ENCODE results near the gene GLTP.

The GLTP gene

GRCh38 chr12:109842021-109842420 is 38.3 kb downstream of the GLTP start:
- DNase-seq (ENCODE audit: low read depth) = no peak

GRCh38 chr12:109841356-109841755 is 39.0 kb downstream of the GLTP start:
- no peak for DNase-seq (ENCODE audit: low read depth)

- DNase-seq (ENCODE audit: low read depth) = no peak
Measured at GRCh38 chr12:109840305-109841074, 39.9 kb downstream of the GLTP start.

GRCh38 chr12:109839444-109839843 is 40.9 kb downstream of the GLTP start:
- DNase-seq (ENCODE audit: low read depth) = no peak

GRCh38 chr12:109836916-109837315 is 43.4 kb downstream of the GLTP start:
- no peak for DNase-seq (ENCODE audit: low read depth)

- DNase-seq (ENCODE audit: low read depth) = no peak
Measured at GRCh38 chr12:109835827-109836226, 44.5 kb downstream of the GLTP start.

GRCh38 chr12:109833307-109834189 is 46.8 kb downstream of the GLTP start, which contains the start of gene TRPV4:
TSS of gene TRPV4 (minus strand) at chr12:109833398. CDS start at chr12:109814796, 18,602 bp downstream.
- peak; percentile 14 for DNase-seq (ENCODE audit: low read depth)

GRCh38 chr12:109832541-109833306 is 47.6 kb downstream of the GLTP start:
- DNase-seq (ENCODE audit: low read depth) = no peak

GRCh38 chr12:109831929-109832328 is 48.4 kb downstream of the GLTP start:
- DNase-seq (ENCODE audit: low read depth) = no peak

- no peak for DNase-seq (ENCODE audit: low read depth)
Measured at GRCh38 chr12:109831365-109831764, 49.0 kb downstream of the GLTP start.

- DNase-seq (ENCODE audit: low read depth) = no peak
Measured at GRCh38 chr12:109830718-109831117, 49.6 kb downstream of the GLTP start.

- no peak for DNase-seq (ENCODE audit: low read depth)
Measured at GRCh38 chr12:109830267-109830666, 50.1 kb downstream of the GLTP start.

GRCh38 chr12:109829667-109830066 is 50.7 kb downstream of the GLTP start:
- DNase-seq (ENCODE audit: low read depth) = no peak

- no peak for DNase-seq (ENCODE audit: low read depth)
Measured at GRCh38 chr12:109828754-109829511, 51.4 kb downstream of the GLTP start.

GRCh38 chr12:109827566-109828550 is 52.5 kb downstream of the GLTP start:
- no peak for DNase-seq (ENCODE audit: low read depth)

GRCh38 chr12:109827080-109827479 is 53.3 kb downstream of the GLTP start:
- no peak for DNase-seq (ENCODE audit: low read depth)

GRCh38 chr12:109824731-109825130 is 55.6 kb downstream of the GLTP start:
- DNase-seq (ENCODE audit: low read depth) = no peak

GRCh38 chr12:109822951-109823411 is 57.4 kb downstream of the GLTP start:
- DNase-seq (ENCODE audit: low read depth) = no peak

- DNase-seq (ENCODE audit: low read depth) = no peak
Measured at GRCh38 chr12:109822416-109822815, 57.9 kb downstream of the GLTP start.

GRCh38 chr12:109821968-109822367 is 58.4 kb downstream of the GLTP start:
- DNase-seq (ENCODE audit: low read depth) = no peak
